ENCODE results near the gene USP22. TPM values are rescaled to one million over a fixed set of nuclear protein-coding genes. Genes with fewer than 3 reads are reported as not detected.

Gene USP22
- total RNA-seq, 2 experiments from 2014 or later = 194 to 217 TPM

DNA sequence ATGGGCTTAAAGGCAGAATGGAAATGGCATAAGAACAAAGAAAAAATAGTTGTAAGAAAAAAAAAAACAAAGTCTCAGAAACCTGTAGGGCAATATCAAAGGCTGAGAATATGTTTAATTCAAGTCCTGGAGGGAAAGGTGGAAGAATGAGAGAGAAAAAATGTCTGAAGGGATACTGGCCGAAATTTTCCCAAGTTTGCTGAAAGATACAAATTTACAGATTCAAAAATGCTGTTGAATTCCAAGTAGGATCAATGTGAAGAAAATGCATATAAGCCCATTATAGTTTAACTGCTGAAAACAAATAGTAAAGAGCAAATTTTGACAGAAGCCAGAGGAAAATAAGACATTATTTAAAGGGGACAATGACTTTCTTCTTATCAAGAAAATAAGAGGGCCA lies 6.6 kb upstream of the USP22 start:
- intact Hi-C loops (cut with DNase I, micrococcal nuclease) = loop anchor here in 1 of 2 experiments (10.0 kb wide), 1 partner anchor 275 kb away; no protein-coding TSS in a partner anchor
- ATAC-seq (ENCODE audit: poor library complexity) (no peak), DNase-seq (no peak)
- Histone ChIP-seq H3K9me3 (ENCODE audit: control insufficient read depth in 1 of 2, insufficient read depth in 1 of 2, low read length in 2 of 2) (no peaks in the 10 kb centered on the region), H3K27ac (ENCODE audit: low read depth in 1 of 2, low read length in 2 of 2) (no peak overlapping the region), H3K4me1 (ENCODE audit: insufficient read depth, low read length) (peaks cover 8% of the 10 kb centered on the region), H3K27me3 (ENCODE audit: control insufficient read depth in 1 of 2, insufficient read depth in 2 of 2, low read length in 2 of 2) (peaks cover 0 to 2% of the 10 kb centered on the region in 2 experiments), H3K4me3 (ENCODE audit: low read length) (no peak overlapping the region), H3K36me3 (ENCODE audit: insufficient read depth, low read length) (no peaks in the 10 kb centered on the region)
- TF ChIP-seq, protein P1, sequence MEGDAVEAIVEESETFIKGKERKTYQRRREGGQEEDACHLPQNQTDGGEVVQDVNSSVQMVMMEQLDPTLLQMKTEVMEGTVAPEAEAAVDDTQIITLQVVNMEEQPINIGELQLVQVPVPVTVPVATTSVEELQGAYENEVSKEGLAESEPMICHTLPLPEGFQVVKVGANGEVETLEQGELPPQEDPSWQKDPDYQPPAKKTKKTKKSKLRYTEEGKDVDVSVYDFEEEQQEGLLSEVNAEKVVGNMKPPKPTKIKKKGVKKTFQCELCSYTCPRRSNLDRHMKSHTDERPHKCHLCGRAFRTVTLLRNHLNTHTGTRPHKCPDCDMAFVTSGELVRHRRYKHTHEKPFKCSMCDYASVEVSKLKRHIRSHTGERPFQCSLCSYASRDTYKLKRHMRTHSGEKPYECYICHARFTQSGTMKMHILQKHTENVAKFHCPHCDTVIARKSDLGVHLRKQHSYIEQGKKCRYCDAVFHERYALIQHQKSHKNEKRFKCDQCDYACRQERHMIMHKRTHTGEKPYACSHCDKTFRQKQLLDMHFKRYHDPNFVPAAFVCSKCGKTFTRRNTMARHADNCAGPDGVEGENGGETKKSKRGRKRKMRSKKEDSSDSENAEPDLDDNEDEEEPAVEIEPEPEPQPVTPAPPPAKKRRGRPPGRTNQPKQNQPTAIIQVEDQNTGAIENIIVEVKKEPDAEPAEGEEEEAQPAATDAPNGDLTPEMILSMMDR (IDR thresholded peaks at IDR 0.05) = no peak
- H3K4me1 Mint-ChIP-seq (ENCODE audit: low read depth) = peaks cover under 1% of the 10 kb centered on the region
- POLR2A ChIA-PET = no interaction called here
- peaks cover 13% of the 10 kb centered on the region for H3K27me3 Mint-ChIP-seq
- CTCF ChIA-PET = no interaction called here
- no peak overlapping the region for H3K27ac Mint-ChIP-seq
- no peaks in the 10 kb centered on the region for H3K9me3 Mint-ChIP-seq
- H3K36me3 Mint-ChIP-seq (ENCODE audit: low read depth) = no peaks in the 10 kb centered on the region
- H3K4me3 Mint-ChIP-seq = no peak overlapping the region

DNA sequence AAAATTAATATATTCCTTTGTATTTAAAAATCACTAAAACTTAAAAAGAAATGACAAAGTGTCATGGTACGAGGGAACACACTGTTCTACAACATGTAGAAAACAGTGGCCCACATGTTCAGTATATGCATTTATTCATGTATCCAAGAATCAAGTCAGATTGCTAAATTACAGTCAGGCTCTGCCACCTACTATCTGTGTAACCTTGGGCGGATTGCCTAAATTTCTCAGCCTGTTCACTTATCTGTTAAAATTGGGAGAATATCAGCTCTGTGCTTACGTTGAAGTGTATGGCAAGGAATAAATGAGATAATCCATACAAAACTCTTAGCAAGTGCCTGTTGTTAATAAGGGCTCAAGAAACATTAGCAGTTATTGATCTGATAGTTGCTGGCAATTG lies 3.4 kb upstream of the USP22 start:
- Mint-ChIP-seq H3K36me3 (ENCODE audit: low read depth) (peaks cover 8% of the 10 kb centered on the region), H3K4me1 (ENCODE audit: low read depth) (peaks cover 20% of the 10 kb centered on the region), H3K27ac (no peak overlapping the region), H3K27me3 (peaks cover 7% of the 10 kb centered on the region), H3K9me3 (no peaks in the 10 kb centered on the region), H3K4me3 (no peak overlapping the region)
- ChIA-PET POLR2A (no interaction called here), CTCF (no interaction called here)
- ATAC-seq (ENCODE audit: poor library complexity) (no peak), DNase-seq (no peak)
- no peaks in the 10 kb centered on the region for H3K36me3 ChIP-seq (ENCODE audit: insufficient read depth, low read length)
- intact Hi-C loops (cut with DNase I, micrococcal nuclease) = loop anchor here in 1 of 2 experiments (10.0 kb wide), 1 partner anchor 279 kb away; no protein-coding TSS in a partner anchor
- no peak overlapping the region for H3K27ac ChIP-seq (ENCODE audit: low read depth in 1 of 2, low read length in 2 of 2)
- TF ChIP-seq, protein P1 (IDR thresholded peaks at IDR 0.05) = no peak
- peaks cover 15% of the 10 kb centered on the region for H3K4me1 ChIP-seq (ENCODE audit: insufficient read depth, low read length)
- no peaks in the 10 kb centered on the region for H3K9me3 ChIP-seq (ENCODE audit: control insufficient read depth in 1 of 2, insufficient read depth in 1 of 2, low read length in 2 of 2)
- H3K4me3 ChIP-seq (ENCODE audit: low read length) = no peak overlapping the region
- H3K27me3 ChIP-seq (ENCODE audit: control insufficient read depth in 1 of 2, insufficient read depth in 2 of 2, low read length in 2 of 2) = no peaks in the 10 kb centered on the region

- CTCF ChIA-PET = no interaction called here
- H3K9me3 Mint-ChIP-seq = no peaks in the 10 kb centered on the region
- intact Hi-C loops (cut with DNase I, micrococcal nuclease) = loop anchor here (2.0 to 10.0 kb wide), 4 partner anchors 54 to 280 kb away; no protein-coding TSS in a partner anchor
- H3K4me1 Mint-ChIP-seq (ENCODE audit: low read depth) = peaks cover 32% of the 10 kb centered on the region
- POLR2A ChIA-PET = interaction anchor here (3.8 kb wide), 1 partner anchor 54 kb away, joined by 23 read pairs; no protein-coding TSS in a partner anchor
- TF ChIP-seq, protein P1 (IDR thresholded peaks at IDR 0.05) = no peak
- ATAC-seq (ENCODE audit: poor library complexity) (no peak), DNase-seq (no peak)
- H3K27ac Mint-ChIP-seq = peak overlapping the region; percentile 94
- H3K4me1 ChIP-seq (ENCODE audit: insufficient read depth, low read length) = peaks cover 27% of the 10 kb centered on the region
- peaks cover under 1% of the 10 kb centered on the region for H3K36me3 ChIP-seq (ENCODE audit: insufficient read depth, low read length)
- H3K36me3 Mint-ChIP-seq (ENCODE audit: low read depth) = peaks cover 12% of the 10 kb centered on the region
- H3K27me3 Mint-ChIP-seq = peaks cover 5% of the 10 kb centered on the region
- peak overlapping the region; percentile 91 for H3K4me3 Mint-ChIP-seq
- no peak overlapping the region for H3K4me3 ChIP-seq (ENCODE audit: low read length)
- H3K27me3 ChIP-seq (ENCODE audit: control insufficient read depth in 1 of 2, insufficient read depth in 2 of 2, low read length in 2 of 2) = no peaks in the 10 kb centered on the region
- H3K27ac ChIP-seq (ENCODE audit: low read depth in 1 of 2, low read length in 2 of 2) = no peak overlapping the region
- H3K9me3 ChIP-seq (ENCODE audit: control insufficient read depth in 1 of 2, insufficient read depth in 1 of 2, low read length in 2 of 2) = no peaks in the 10 kb centered on the region
These were observed 2.2 kb upstream of the USP22 start for GRCh38 chr17:21044971-21045370.

Data from CD4-positive, alpha-beta T cell (primary cell).